GM19438 (cell line): Measurements from ENCODE around the gene KLF13.

Experiments
- ATAC-seq: cut with Tn5 transposase; IDR thresholded peaks from one replicate; pipeline ENCODE4 v1.9.1; 2021; ENCODE audit warnings: low read depth; ENCODE audit not compliant: unreplicated experiment

Gene KLF13

GRCh38 chr15:31330836-31331235, 4.2 kb downstream of the KLF13 start:
- no peak for ATAC-seq

- no peak for ATAC-seq
Measured at GRCh38 chr15:31331389-31331788, 4.8 kb downstream of the KLF13 start.

GRCh38 chr15:31332020-31332680, 5.5 kb downstream of the KLF13 start:
- ATAC-seq = no peak

- no peak for ATAC-seq
Measured at GRCh38 chr15:31332681-31333071, 6.0 kb downstream of the KLF13 start.

GRCh38 chr15:31333119-31333518, 6.5 kb downstream of the KLF13 start:
- ATAC-seq = no peak

- ATAC-seq = no peak
Measured at GRCh38 chr15:31333820-31334219, 7.2 kb downstream of the KLF13 start.

GRCh38 chr15:31335989-31336592, 9.5 kb downstream of the KLF13 start:
- ATAC-seq = no peak

- no peak for ATAC-seq
Measured at GRCh38 chr15:31336593-31337295, 10.1 kb downstream of the KLF13 start.

- ATAC-seq = no peak
Measured at GRCh38 chr15:31337352-31338031, 10.9 kb downstream of the KLF13 start.

- peak; percentile 49 for ATAC-seq
Measured at GRCh38 chr15:31338318-31338878, 11.8 kb downstream of the KLF13 start.

- peak; percentile 48 for ATAC-seq
Measured at GRCh38 chr15:31338879-31339557, 12.4 kb downstream of the KLF13 start.

GRCh38 chr15:31339558-31339895, 12.9 kb downstream of the KLF13 start:
- no peak for ATAC-seq

- no peak for ATAC-seq
Measured at GRCh38 chr15:31340047-31340446, 13.4 kb downstream of the KLF13 start.

- ATAC-seq = no peak
Measured at GRCh38 chr15:31340592-31340991, 14.0 kb downstream of the KLF13 start.

- ATAC-seq = no peak
Measured at GRCh38 chr15:31341071-31341470, 14.4 kb downstream of the KLF13 start.

GRCh38 chr15:31341496-31342195, 15.0 kb downstream of the KLF13 start:
- no peak for ATAC-seq

- no peak for ATAC-seq
Measured at GRCh38 chr15:31342381-31342780, 15.7 kb downstream of the KLF13 start.

GRCh38 chr15:31342781-31343626, 16.4 kb downstream of the KLF13 start:
- ATAC-seq = no peak

GRCh38 chr15:31343831-31344230, 17.2 kb downstream of the KLF13 start:
- ATAC-seq = no peak
